Ishikawa (cell line): Measurements from ENCODE around the gene PYHIN1.

Experiments
- CEBPB ChIP-seq: IDR thresholded peaks from 2 replicates; pipeline ENCODE4 v1.6.1; 2012
- CREB1 ChIP-seq: IDR thresholded peaks from 2 replicates; pipeline ENCODE4 v1.6.1; 2012; ENCODE audit warnings: low read depth
- EGR1 ChIP-seq: IDR thresholded peaks from 2 replicates; pipeline ENCODE4 v1.6.1; 2012
- EP300 ChIP-seq: IDR thresholded peaks from 2 replicates; pipeline ENCODE4 v1.6.1; 2012; ENCODE audit warnings: borderline replicate concordance
- FOXM1 ChIP-seq: IDR thresholded peaks from 2 replicates; pipeline ENCODE4 v1.6.1; 2012; ENCODE audit warnings: low read depth, borderline replicate concordance
- MAX ChIP-seq: IDR thresholded peaks from 2 replicates; pipeline ENCODE4 v1.6.1; 2012
- NFIC ChIP-seq: IDR thresholded peaks from 2 replicates; pipeline ENCODE4 v1.6.1; 2012
- RAD21 ChIP-seq: IDR thresholded peaks from 2 replicates; pipeline ENCODE4 v1.6.1; 2012; ENCODE audit warnings: low read depth
- REST ChIP-seq: IDR thresholded peaks from 2 replicates; pipeline ENCODE4 v1.6.1; 2012; ENCODE audit warnings: low read depth, mild to moderate bottlenecking
- TAF1 ChIP-seq: IDR thresholded peaks from 2 replicates; pipeline ENCODE4 v1.6.1; 2012; ENCODE audit warnings: low read depth, mild to moderate bottlenecking
- TCF12 ChIP-seq: IDR thresholded peaks from 2 replicates; pipeline ENCODE4 v1.6.1; 2012; ENCODE audit warnings: low read depth
- TEAD4 ChIP-seq: IDR thresholded peaks from 2 replicates; pipeline ENCODE4 v1.6.1; 2012
- USF1 ChIP-seq: IDR thresholded peaks from 2 replicates; pipeline ENCODE4 v1.6.1; 2012
- YY1 ChIP-seq: IDR thresholded peaks from 2 replicates; pipeline ENCODE4 v1.6.1; 2012; ENCODE audit warnings: low read depth
- ZBTB7A ChIP-seq: IDR thresholded peaks from 2 replicates; pipeline ENCODE4 v1.6.1; 2012; ENCODE audit warnings: low read depth

Gene PYHIN1

GRCh38 chr1:159023723-159024122 is 92.4 kb downstream of the PYHIN1 start:
- TF ChIP-seq TAF1: no peak
- TF ChIP-seq USF1: no peak
- no peak for TF ChIP-seq RAD21
- TF ChIP-seq TEAD4: no peak
- no peak for TF ChIP-seq REST
- no peak for TF ChIP-seq EGR1
- TF ChIP-seq CEBPB: no peak
- no peak for TF ChIP-seq ZBTB7A
- TF ChIP-seq EP300: no peak
- TF ChIP-seq TCF12: no peak
- TF ChIP-seq MAX: no peak
- TF ChIP-seq YY1: no peak
- no peak for TF ChIP-seq CREB1
- TF ChIP-seq FOXM1: no peak
- TF ChIP-seq NFIC: no peak

GRCh38 chr1:159025043-159025442 is 93.7 kb downstream of the PYHIN1 start:
- TF ChIP-seq TEAD4 (no peak), USF1 (no peak), RAD21 (no peak)
